LNCAP (cell line): ENCODE results near the gene FAM107B.

Experiments used
- TF ChIP-seq, protein P1 (sequence below): fragments of 450-650 bp; IDR thresholded peaks from 2 replicates; pipeline ENCODE4 v1.5.1; 2017; ENCODE audit warnings: mild to moderate bottlenecking

Gene FAM107B

DNA sequence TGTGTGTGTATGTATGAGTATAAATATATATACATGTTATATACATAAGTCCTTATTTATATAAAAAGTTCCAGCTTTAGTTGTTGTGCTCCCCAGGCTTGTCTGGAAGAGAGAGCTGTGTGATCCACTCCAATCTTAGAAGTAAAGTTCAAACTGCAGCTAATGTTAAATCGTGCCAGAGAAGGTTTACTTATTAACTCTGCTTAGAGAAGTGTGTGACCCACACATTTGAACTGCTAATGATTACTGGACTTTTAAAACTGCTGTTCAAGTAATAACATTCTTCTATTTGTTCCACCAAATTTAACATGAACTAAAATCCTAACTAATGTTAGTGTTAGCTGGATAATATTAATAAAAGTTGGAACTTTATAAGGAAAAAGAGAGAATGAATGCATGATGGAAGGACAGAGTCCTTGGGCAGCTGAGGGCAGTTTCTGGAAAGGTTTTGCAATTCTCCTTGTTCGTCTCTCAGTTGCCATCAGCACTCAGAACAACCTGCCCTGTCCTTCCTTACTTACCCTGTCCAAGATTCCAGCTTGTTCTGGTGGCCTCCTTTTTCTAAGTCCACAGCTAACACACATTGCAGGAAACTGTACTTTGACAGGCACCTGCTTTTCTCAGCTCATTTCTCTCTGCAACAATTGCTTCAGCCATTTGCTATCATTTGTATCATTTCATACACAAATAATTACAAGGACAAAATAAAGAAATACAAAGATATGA lies 162.6 kb downstream of the FAM107B start:
- TF ChIP-seq, protein P1, sequence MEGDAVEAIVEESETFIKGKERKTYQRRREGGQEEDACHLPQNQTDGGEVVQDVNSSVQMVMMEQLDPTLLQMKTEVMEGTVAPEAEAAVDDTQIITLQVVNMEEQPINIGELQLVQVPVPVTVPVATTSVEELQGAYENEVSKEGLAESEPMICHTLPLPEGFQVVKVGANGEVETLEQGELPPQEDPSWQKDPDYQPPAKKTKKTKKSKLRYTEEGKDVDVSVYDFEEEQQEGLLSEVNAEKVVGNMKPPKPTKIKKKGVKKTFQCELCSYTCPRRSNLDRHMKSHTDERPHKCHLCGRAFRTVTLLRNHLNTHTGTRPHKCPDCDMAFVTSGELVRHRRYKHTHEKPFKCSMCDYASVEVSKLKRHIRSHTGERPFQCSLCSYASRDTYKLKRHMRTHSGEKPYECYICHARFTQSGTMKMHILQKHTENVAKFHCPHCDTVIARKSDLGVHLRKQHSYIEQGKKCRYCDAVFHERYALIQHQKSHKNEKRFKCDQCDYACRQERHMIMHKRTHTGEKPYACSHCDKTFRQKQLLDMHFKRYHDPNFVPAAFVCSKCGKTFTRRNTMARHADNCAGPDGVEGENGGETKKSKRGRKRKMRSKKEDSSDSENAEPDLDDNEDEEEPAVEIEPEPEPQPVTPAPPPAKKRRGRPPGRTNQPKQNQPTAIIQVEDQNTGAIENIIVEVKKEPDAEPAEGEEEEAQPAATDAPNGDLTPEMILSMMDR, result no peak

DNA sequence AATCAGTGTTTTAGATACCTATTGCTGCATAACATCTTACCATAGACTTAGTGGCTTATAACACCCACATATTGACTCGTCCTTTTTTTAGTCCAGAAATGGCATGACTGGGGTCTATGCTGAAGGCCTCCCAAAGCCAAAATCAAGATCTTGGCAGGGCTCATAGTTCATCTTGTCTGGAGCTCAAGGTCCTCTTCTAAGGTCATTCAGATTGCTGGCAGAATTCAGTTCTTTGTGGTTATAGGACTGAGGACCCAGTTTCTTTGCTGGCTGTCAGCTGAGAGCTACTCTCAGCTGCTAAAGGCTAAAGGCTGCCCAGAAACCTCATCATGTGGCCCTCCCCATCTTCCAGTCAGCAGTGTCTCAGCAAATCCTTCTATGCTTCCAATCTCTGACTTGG lies 165.5 kb downstream of the FAM107B start:
- TF ChIP-seq, protein P1, result no peak

DNA sequence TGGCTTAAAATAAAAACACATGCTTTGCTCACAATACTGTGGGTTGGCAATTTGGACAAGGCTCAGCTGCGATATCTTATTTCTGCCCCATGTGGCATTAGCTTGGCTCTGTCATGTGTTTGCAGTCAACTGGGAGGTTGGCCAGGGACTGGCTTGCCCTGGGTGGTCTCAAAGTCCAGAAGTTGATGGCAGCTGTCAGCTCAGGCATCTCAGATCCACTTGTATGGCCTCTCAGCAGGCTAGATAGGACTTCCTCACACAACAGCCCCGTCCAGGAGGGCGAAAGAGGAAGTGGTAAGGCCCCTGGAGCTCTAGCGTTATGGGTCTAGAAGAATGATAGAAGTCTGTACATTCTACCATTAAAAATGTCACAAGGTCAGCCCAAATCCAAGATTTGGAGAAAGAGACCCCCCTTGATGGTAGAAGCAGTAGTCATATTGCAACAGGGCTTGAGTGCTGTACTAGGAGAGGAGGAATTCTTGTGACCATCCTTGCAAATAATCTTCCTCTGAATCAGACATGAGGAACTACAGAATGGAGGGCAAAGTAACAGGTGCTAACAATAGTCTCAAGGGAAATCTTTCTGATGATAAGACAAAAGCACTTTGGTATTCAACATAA lies 166.2 kb downstream of the FAM107B start:
- TF ChIP-seq, protein P1, result no peak

DNA sequence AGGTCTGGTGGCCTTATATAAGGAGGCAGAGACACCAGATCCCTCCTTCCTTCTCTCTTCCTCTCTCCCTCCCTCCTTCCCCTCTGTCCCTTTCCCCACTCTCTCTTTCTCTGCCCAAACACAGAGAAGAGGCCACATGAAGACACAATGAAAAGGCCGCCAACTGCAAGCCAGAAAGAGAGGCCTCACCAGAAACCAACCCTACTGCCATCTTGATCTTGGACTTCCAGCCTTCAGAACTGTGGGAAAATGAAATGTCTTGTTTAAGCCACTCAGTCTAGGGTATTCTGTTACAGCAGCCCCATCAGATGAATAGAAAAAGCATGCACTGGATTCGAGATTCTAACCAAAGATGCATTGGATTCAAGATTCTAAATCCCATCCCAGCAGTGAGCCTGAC lies 168.1 kb downstream of the FAM107B start:
- TF ChIP-seq, protein P1, result no peak

DNA sequence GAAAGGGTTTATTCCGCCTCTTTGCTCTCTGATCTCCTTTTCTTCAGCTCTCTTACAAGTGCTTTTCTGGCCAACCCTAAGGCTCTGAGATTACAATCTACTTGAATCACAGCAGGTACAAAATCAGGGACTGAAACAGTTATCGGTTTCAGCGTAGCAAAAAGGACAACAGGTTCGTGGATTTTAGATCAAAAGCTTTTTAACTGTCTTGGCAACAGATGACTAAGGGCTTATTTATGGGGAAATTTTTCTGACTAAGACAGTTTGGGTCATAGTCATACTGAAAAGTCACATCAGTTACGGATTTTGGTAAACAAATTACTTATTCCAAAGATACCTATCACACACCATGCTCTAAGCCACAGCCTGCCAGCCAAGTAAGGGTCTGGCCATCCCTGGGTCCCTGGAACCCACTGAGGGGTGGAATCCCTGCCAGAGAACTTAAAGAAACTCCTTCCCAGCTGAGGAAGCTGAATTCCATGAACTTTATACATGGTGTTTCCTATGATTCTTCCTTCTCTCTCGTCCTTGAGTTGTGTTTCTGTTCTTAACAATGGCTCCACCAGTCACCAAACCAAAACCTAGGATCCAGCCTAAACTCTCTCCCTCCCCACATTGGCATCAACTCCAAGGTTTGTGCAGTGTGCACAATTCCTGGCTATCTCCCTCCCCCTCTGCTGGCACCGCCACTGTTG lies 169.3 kb downstream of the FAM107B start:
- TF ChIP-seq, protein P1, result no peak

DNA sequence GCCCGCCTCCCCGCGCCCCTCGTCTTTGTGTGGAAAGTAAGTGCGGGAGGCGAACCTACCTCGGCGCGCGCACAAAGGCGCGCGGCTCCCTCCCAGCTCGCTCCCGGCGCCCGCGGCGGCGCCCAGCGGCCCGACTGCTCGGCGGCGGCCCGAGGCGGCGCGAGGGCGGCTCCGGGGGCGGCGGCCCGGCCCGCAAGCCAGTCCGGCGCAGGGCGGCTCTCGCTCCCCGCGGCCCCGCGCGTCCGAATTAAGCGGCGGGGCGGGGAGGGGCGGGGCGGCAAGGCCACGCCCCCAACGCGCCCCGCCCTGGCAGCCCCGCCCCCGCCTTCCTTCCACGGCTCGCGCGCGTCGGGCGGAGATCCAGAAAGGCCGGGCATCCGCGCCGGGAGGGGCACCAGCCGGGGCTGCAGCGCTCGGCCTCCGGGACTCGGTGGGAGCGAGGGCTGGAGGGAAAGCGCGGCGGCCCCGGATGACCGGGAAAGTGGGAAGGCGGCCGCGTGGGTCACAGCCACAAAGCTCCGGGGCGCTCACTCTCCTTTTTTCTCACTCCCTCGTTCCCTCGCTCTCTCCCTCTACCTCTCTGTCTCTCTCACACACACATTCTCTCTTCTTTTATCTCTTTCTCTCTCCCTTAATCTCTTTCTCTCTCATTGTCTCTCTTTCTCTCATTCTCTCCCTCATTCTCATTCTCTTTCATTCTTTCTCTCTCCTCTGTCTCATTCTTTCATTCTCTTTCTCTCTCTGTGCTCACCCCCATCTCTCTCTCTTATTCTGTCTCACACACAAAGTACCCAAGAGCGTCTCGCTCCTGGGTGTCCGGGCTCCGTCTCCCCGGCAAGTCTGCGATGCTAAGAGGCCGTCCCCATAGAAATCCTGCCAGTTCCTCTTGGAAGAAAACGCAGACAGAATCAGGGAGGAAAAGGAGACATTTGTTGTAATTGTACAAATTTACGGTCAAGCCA lies 170.2 kb downstream of the FAM107B start:
- TF ChIP-seq, protein P1, result no peak

DNA sequence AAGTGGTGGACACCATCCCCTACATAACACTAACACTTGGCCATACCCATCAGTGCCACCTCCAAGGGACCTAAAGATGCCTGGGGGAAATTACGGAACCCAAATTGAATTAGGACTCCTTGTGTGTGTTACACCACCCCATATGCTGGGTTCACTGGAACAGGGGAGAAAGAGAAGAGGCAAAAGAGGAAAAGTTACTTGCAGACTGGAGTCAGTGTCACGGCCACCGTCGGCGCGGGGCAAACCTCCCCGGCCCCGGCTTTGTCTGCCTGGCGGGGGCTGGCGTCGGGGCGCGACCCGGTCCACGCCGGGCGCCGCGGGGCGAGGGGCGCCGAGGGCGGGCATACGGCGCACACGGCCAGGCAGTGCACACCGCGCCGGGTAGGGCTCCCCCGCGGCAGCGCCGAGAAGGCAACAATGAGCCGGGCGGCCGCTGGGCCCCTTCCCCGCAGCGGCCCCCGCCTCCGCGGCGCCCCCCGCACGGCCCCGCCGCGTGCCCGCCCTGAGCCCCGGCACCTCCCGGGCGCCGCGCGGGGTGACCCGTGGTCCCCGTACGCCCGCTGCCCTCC lies 171.1 kb downstream of the FAM107B start:
- TF ChIP-seq, protein P1, result no peak
